H1 (cell line): ENCODE measurements around the gene MYOCD. TPM values are rescaled to one million over a fixed set of nuclear protein-coding genes. Genes with fewer than 3 reads are reported as not detected.

Source experiments
- NANOG ChIP-seq: IDR thresholded peaks from 2 replicates; pipeline ENCODE4 v1.6.1; 2011; ENCODE audit warnings: low read length, low read depth, mild to moderate bottlenecking, inconsistent platforms; ENCODE audit not compliant: insufficient read depth, poor library complexity, severe bottlenecking
- RFX5 ChIP-seq: IDR thresholded peaks from 2 replicates; pipeline ENCODE4 v1.6.1; 2011; ENCODE audit warnings: low read depth, low read length, improper control_type of control experiment, borderline replicate concordance
- SIN3A ChIP-seq, 2 experiments: IDR thresholded peaks in 1 of 2; conservative IDR thresholded peaks in 1 of 2; 2 replicates each; pipeline ENCODE4 v1.6.1; 2011 to 2012; ENCODE audit warnings: low read length in 2 of 2, improper control_type of control experiment in 1 of 2, low read depth in 1 of 2, mild to moderate bottlenecking in 1 of 2
- SIRT6 ChIP-seq: IDR thresholded peaks from one replicate; pipeline ENCODE4 v1.7.1; 2012; ENCODE audit warnings: low read length, inconsistent platforms
- SIX5 ChIP-seq: IDR thresholded peaks from 2 replicates; pipeline ENCODE4 v1.6.1; 2011; ENCODE audit warnings: mild to moderate bottlenecking, low read depth, low read length
- SP1 ChIP-seq: IDR thresholded peaks from 2 replicates; pipeline ENCODE4 v1.6.1; 2011; ENCODE audit warnings: low read depth, low read length
- polyA plus RNA-seq, 7 experiments: library from polyadenylated mRNA; depleted of rRNA in 3 of 7; stranded (reverse) in 5 of 7; unstranded in 2 of 7; fragments of >200 nt in 5 of 7; fragments of 200-250 nt in 2 of 7; gene quantifications; 1 replicate in 5 of 7; 2 replicates in 1 of 7; 4 replicates in 1 of 7; pipeline versions ENCODE4 v1.2.1 to v1.2.3, GENCODE V29; 2011 to 2013; ENCODE audit warnings: missing spikeins in 2 of 7, mixed read lengths in 2 of 7
- total RNA-seq: library from RNA; stranded (reverse); fragmentation: NEBNext Ultra II Directional; extraction: Animal tissue kit (Norgen Biotek cat#: 25700); gene quantifications from 2 replicates; pipeline ENCODE4 v1.2.1, GENCODE V29; 2021

The MYOCD gene
- total and polyA plus RNA-seq, 2 of the 8 experiments (the other 6 are each of a cell fraction or from before 2014, with no cell fraction given) = 0.30 to 4.9 TPM

DNA sequence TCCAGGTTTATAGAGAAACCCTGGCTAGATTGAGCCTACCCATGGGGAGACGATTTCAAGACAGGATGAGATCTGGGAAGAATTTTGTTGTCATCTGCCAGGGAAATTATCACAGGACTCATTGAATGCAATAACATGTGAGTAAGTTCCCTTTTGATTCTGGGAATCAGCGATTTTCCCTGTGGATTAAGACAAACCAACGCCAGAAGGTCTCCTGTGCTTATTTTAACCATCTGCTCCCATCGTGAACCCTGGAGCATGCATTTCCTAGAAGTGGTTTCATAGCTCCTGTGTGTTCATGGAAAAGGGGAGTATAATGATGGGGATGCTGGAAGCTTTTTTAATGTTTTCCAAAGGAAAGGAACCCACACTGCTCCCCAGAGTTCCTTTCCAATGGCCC, 102.6 kb downstream of the MYOCD start (continued):
- no peak for TF ChIP-seq NANOG
- TF ChIP-seq SIX5 = no peak
- TF ChIP-seq SIRT6 = no peak
- TF ChIP-seq RFX5 = no peak
- no peak for TF ChIP-seq SP1
- TF ChIP-seq SIN3A (conservative IDR thresholded peaks at IDR 0.05 in 1 of 2, IDR thresholded peaks at IDR 0.05 in 1 of 2; ENCODE audit: low read depth in 1 of 2, low read length in 2 of 2) = no peak
